ENCODE results near the gene GAN.

DNA sequence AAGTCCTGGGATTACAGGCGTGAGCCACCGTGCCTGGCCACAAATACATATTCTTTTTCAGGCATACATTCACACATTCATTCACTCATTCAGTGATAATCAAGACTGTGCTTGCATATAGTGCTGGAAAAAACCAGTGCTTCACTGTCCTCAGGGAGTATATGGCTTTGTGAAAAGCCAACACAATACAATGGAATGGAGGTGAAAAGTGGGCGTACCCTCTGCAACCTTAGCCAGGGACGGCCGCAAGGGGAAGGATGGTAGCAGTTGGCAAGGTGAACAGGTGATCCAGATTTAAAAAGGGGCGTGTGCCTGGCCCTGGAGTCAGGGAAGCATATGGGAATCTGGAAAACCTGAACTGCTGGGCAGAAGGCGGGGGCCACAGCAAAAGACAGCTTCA, 18.1 kb upstream of the GAN start:
- no peak for TF ChIP-seq POLR2A (IDR thresholded peaks at IDR 0.05; ENCODE audit: low read depth, low read length)
- TF ChIP-seq MXI1 (IDR thresholded peaks at IDR 0.05; ENCODE audit: borderline replicate concordance, low read depth, low read length): no peak
- TF ChIP-seq, protein P1, sequence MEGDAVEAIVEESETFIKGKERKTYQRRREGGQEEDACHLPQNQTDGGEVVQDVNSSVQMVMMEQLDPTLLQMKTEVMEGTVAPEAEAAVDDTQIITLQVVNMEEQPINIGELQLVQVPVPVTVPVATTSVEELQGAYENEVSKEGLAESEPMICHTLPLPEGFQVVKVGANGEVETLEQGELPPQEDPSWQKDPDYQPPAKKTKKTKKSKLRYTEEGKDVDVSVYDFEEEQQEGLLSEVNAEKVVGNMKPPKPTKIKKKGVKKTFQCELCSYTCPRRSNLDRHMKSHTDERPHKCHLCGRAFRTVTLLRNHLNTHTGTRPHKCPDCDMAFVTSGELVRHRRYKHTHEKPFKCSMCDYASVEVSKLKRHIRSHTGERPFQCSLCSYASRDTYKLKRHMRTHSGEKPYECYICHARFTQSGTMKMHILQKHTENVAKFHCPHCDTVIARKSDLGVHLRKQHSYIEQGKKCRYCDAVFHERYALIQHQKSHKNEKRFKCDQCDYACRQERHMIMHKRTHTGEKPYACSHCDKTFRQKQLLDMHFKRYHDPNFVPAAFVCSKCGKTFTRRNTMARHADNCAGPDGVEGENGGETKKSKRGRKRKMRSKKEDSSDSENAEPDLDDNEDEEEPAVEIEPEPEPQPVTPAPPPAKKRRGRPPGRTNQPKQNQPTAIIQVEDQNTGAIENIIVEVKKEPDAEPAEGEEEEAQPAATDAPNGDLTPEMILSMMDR (conservative IDR thresholded peaks at IDR 0.05; ENCODE audit: low read depth, low read length): no peak
- TF ChIP-seq SMC3 (IDR thresholded peaks at IDR 0.05; ENCODE audit: low read depth, low read length): no peak
- TF ChIP-seq, protein P2, sequence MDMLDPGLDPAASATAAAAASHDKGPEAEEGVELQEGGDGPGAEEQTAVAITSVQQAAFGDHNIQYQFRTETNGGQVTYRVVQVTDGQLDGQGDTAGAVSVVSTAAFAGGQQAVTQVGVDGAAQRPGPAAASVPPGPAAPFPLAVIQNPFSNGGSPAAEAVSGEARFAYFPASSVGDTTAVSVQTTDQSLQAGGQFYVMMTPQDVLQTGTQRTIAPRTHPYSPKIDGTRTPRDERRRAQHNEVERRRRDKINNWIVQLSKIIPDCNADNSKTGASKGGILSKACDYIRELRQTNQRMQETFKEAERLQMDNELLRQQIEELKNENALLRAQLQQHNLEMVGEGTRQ (IDR thresholded peaks at IDR 0.05; ENCODE audit: low read depth, low read length): no peak
- no peak for TF ChIP-seq MAZ (IDR thresholded peaks at IDR 0.05; ENCODE audit: borderline replicate concordance, low read depth, low read length)
- TF ChIP-seq RCOR1 (IDR thresholded peaks at IDR 0.05; ENCODE audit: insufficient replicate concordance, low read length): no peak
- no peak for TF ChIP-seq CEBPB (IDR thresholded peaks at IDR 0.05; ENCODE audit: low read depth, low read length)
- TF ChIP-seq FOS (IDR thresholded peaks at IDR 0.05; ENCODE audit: low read depth, low read length): no peak
- no peak for TF ChIP-seq RAD21 (IDR thresholded peaks at IDR 0.05; ENCODE audit: low read length)
- no peak for TF ChIP-seq MAFK (IDR thresholded peaks at IDR 0.05; ENCODE audit: low read depth, low read length)
- no peak for TF ChIP-seq RFX5 (IDR thresholded peaks at IDR 0.05; ENCODE audit: low read depth, low read length)

Measured in IMR-90 (cell line).